Spleen (tissue), 7 donors: ENCODE measurements around the gene AGPAT2.

Experiments
- POLR2A ChIP-seq, 3 donors: fragments of 450-650 bp; IDR thresholded peaks; one replicate each; pipeline ENCODE4 v1.5.1; 2017; ENCODE audit warnings: antibody characterized with exemption in 3 of 3, mild to moderate bottlenecking in 1 of 3
- POLR2AphosphoS5 ChIP-seq, 3 donors: sonication (generic); formaldehyde crosslinking; IDR thresholded peaks; one replicate each; pipeline ENCODE4 v1.5.1; 2017; ENCODE audit warnings: antibody characterized with exemption in 3 of 3
- TF ChIP-seq, protein P1 (sequence below), 11 experiments: fragments of 200-600 bp in 7 of 11; fragments of 450-650 bp in 4 of 11; sonication (generic) in 4 of 11; IDR thresholded peaks in 8 of 11; conservative IDR thresholded peaks in 3 of 11; 1 replicate in 7 of 11; 2 replicates in 4 of 11; pipeline versions ENCODE4 v1.4.0 to v1.8.0; 2016 to 2021; ENCODE audit warnings: antibody characterized with exemption in 11 of 11, inconsistent platforms in 4 of 11, mild to moderate bottlenecking in 1 of 11
- donor health status: DM: no; HTN: no; CAD: no; lungs with moderate emphysema.
- donor health status: DM: no; HTN: no; CAD: no.
- donor health status: DM: no; HTN: no; CAD: no.

- TF ChIP-seq, protein P1, sequence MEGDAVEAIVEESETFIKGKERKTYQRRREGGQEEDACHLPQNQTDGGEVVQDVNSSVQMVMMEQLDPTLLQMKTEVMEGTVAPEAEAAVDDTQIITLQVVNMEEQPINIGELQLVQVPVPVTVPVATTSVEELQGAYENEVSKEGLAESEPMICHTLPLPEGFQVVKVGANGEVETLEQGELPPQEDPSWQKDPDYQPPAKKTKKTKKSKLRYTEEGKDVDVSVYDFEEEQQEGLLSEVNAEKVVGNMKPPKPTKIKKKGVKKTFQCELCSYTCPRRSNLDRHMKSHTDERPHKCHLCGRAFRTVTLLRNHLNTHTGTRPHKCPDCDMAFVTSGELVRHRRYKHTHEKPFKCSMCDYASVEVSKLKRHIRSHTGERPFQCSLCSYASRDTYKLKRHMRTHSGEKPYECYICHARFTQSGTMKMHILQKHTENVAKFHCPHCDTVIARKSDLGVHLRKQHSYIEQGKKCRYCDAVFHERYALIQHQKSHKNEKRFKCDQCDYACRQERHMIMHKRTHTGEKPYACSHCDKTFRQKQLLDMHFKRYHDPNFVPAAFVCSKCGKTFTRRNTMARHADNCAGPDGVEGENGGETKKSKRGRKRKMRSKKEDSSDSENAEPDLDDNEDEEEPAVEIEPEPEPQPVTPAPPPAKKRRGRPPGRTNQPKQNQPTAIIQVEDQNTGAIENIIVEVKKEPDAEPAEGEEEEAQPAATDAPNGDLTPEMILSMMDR (IDR thresholded peaks at IDR 0.05 in 8 of 11, conservative IDR thresholded peaks at IDR 0.05 in 3 of 11): no peak
- TF ChIP-seq POLR2A (IDR thresholded peaks at IDR 0.05): no peak
- TF ChIP-seq POLR2AphosphoS5 (IDR thresholded peaks at IDR 0.05): peak; percentile 32 to 61 (median 56)
These were observed 11.6 kb downstream of the AGPAT2 start for GRCh38 chr9:136675477-136676296.
